Urothelium cell line (cell line): ENCODE results near the gene ADARB1.
A peak's percentile ranks its signal among the peaks of the same experiment; 100 is the strongest.

Experiments used
- DNase-seq: peaks from one replicate; pipeline ENCODE4 v3.0.0; 2011; ENCODE audit warnings: low spot score, mixed read lengths
- FAIRE-seq: peaks from 2 replicates; lab custom pipeline; 2011; peaks lifted over from hg19 to GRCh38; lab: Jason Lieb, UNC

Gene ADARB1

DNA sequence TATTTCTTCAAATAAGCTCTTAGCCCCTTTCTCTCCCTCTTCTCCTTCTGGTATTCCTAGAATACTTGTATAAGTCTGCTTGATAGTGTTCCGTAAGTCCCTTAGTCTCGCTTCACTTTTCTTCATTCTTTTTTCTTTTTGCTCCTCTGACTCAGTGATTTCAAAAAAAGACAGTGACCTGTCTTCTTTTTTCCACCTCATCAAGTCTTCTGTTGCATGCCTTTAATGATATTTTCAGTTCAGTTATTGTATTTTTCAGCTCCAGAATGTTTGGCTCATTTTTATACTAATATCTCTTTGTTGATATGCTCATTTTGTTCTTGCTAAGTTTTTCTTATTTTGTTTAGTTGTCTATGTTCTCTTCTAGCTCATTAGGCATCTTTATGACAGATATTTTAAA is 115.6 kb downstream of the ADARB1 start:
- DNase-seq, result no peak
- no peak for FAIRE-seq

DNA sequence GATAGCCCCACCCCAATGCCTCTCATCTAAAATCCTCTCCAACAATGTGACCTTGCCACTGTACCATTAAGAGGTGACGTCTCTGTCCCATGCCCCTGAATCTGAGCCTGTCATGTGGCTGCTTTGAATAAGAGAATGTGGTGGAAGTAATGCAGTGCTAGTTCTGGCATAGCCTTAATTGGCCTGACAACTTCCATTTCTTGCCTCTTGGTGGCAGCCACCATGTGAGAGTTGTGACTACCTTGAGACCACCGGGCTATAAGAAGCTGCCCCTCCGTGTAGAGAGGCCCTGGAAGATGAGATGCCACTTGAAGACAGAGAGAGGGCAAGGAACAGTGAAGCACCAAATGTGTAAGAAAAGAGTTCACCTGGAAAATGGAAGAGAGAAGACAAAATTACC is 118.0 kb downstream of the ADARB1 start:
- FAIRE-seq, result no peak
- DNase-seq, result no peak

- DNase-seq (no peak), FAIRE-seq (no peak)
Measured at GRCh38 chr21:45196620-45197019, 122.2 kb downstream of the ADARB1 start.

- DNase-seq (no peak), FAIRE-seq (no peak)
Measured at GRCh38 chr21:45199201-45199600, 124.8 kb downstream of the ADARB1 start.

DNA sequence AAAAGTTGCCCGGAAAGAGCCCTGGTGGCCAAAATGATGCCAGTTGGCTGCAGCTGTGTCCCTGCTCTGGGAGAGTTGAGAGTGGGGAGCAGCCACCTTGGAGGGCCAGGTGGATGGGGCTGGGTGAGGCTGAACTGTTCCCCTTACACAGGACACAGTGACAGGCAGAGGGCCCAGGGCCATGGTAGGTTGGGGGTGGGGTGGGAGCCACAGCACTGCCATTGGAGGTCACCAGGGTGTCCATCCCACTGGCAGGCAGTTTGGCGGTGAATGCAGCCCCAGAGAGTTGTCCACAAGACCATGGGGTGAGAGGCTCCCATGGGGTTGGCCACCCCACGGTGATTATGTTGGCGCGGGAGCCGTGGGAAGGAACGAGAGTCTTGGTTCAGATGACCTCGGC is 125.7 kb downstream of the ADARB1 start:
- FAIRE-seq (no peak), DNase-seq (no peak)

DNA sequence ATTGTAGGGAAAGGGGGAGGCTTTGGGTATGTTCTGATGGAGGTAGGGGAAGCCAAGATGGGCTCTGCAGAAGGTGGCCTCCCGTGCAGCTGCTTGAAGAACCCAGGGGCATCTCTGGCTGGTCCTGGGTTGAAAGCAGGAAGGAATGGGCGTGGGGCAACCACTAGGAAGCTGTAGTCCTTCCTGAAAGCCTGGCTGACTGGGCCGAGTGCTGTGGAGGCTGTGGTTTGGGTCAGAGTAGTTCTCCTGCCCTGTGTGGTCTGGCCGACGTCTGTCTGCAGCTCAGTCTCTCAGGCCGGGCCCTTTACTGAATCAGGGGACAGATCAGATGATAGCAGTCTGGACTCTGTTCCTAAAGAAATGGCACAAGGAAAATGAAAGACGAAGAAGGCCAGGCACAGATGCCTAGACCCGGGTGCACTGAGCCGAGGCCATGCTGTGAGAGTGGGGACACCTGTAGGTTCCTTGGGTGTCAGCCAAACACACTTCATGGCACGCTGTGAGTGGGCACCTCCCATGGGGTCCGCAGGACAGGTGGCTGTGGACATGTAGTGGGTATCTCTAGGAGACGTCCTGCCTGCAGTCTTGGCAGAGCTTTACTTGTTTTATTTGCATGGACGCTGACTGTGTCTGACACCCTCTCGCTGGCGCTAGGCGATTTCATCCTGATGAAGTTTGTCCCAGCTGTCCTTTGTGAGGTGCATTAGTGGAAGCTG is 126.4 kb downstream of the ADARB1 start:
- no peak for DNase-seq
- no peak for FAIRE-seq

GRCh38 chr21:45202344-45202743 is 128.0 kb downstream of the ADARB1 start:
- FAIRE-seq, result no peak

GRCh38 chr21:45202889-45203288 is 128.5 kb downstream of the ADARB1 start:
- no peak for DNase-seq
- FAIRE-seq, result no peak

More at GRCh38 chr21:45202344-45202743, 128.0 kb downstream of the ADARB1 start:
- no peak for DNase-seq

GRCh38 chr21:45203983-45204382 is 129.6 kb downstream of the ADARB1 start:
- DNase-seq (no peak), FAIRE-seq (no peak)

DNA sequence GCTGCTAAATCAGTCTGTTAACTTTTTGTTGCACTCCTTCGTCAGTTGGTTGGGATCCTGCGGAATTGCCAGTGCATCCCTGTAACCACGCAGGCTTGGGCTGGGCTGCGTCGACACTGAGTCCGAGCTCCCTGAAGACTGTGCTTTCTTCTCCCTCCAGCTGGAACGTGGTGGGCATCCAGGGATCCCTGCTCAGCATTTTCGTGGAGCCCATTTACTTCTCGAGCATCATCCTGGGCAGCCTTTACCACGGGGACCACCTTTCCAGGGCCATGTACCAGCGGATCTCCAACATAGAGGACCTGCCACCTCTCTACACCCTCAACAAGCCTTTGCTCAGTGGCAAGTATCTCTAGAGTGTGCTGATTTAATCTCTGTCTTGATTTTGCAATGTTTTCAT is 130.0 kb downstream of the ADARB1 start:
- DNase-seq, result no peak
- no peak for FAIRE-seq

DNA sequence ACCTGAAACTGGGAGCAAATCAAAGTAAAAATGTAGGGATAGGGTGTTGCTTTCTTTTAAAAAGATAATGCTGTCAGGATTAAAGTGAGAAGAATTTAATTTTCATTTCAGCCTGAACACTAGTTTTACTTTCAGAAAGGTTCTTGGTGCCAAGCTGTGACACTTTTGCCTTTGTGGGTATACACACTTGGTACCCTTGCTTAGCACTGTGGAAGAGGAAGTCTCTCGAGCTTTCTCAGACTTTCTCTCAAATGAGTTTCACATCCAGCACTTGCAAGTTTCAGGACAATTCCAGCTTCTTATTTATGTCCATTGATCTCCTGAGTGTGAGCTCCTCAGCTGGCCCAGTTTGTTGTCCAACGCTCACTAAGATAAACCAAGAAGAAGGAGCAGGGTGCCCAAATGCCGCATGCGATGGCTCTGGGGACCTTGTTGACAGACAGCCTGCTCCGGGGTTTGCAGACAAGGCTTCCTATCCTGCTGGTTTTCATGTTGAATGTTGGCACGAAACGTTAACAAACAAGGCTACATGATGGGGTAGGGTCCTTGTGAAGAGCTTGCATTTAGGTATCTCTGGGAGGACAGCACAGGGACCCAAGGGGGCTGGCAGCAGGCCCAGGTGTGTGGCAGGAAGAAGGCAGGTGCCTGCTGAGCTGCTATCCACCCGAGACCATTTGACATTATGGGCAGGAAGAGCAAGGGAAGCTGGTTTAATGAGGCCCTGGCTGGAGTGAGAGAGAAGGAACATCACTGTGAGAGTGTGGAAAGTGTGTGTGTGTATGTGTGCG is 133.7 kb downstream of the ADARB1 start:
- DNase-seq, result no peak
- no peak for FAIRE-seq

DNA sequence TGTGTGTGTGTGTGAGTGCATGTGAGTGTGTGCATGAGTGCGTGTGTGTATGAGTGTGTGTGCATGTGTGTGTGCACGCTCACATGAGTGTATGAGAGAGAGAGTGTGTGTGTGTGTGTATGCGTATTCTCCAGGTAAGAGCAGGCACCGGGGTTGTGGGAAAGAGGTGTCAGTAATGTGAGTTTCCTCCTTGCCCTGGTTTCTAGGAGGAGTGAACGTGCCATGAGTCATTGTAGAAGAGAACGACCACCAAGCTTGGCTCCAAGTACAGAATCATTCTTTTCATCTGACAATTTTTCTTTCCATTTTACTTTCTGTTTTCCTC is 134.2 kb downstream of the ADARB1 start:
- DNase-seq (no peak), FAIRE-seq (peak; percentile 58)

- no peak for FAIRE-seq
Measured at GRCh38 chr21:45209046-45209445, 134.7 kb downstream of the ADARB1 start.

GRCh38 chr21:45209685-45210284 is 135.4 kb downstream of the ADARB1 start:
- FAIRE-seq, result no peak

More at GRCh38 chr21:45209046-45209445, 134.7 kb downstream of the ADARB1 start:
- peak; percentile 30 for DNase-seq

DNA sequence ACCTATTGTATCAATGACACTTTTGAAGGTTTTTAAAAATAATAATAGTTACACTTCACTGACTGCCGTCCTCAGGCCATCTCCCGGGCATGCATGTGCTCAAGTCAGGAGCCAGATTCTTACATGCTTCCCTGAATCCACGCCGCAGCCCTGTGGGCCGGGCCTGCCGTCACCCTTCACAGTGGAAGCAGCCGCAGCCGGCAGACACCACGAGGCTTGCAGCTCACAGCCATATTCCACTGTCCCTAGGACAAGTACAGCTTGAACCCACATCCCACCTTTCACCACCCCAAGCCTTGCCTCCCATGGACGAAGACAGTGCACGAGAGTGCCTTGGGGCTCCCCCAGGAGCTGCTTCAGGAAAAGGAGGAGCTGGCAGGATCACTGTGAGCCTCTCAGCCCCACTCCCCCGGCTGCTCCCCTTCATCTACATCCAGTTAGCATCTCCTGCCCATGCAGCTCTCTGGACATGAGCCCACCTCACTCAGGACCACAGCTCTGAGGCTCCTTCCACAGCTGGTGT is 136.1 kb downstream of the ADARB1 start:
- no peak for DNase-seq
- no peak for FAIRE-seq

More at GRCh38 chr21:45209685-45210284, 135.4 kb downstream of the ADARB1 start:
- DNase-seq, result no peak

- FAIRE-seq, result no peak
- no peak for DNase-seq
Measured at GRCh38 chr21:45211661-45212060, 137.3 kb downstream of the ADARB1 start.

DNA sequence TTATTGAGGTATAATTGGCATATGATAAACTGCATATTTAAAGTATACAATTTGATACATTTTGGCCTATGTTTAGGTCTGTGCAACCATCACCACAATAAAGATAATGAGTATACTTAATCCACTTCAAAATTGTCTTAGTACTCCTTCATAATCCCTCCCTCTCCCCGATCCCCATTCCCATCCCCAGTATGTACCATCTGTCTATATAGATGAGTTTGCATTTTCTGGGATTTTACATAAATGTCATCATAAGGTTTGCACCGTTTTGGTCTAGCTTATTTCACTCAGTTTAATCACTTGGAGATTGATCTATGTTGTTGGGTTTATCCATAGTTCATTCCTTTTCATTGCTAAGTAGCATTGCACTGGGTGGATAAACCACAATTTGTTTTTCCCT is 139.0 kb downstream of the ADARB1 start:
- DNase-seq, result no peak
- no peak for FAIRE-seq

- DNase-seq (no peak), FAIRE-seq (no peak)
Measured at GRCh38 chr21:45215213-45215612, 140.8 kb downstream of the ADARB1 start.

DNA sequence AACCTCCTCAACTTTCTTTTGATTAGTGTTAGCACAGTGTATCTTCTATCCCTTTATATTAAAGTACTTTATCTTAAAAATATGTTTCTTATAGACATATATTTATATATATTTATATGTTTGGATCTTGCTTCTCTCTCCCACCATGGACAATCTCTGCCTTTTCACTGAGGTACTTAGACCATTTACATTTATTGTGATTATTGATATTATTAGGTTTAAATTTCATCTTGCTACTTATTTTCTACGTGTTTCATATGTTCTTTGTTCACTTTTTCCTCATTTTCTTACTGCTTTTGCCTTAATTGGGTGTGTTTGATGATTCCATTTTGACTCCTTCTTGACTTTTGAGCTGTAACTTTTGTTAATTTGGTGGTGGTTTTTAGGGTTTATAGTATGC is 142.6 kb downstream of the ADARB1 start:
- DNase-seq (no peak), FAIRE-seq (no peak)

GRCh38 chr21:45219517-45219916 is 145.1 kb downstream of the ADARB1 start:
- DNase-seq, result no peak
- no peak for FAIRE-seq

DNA sequence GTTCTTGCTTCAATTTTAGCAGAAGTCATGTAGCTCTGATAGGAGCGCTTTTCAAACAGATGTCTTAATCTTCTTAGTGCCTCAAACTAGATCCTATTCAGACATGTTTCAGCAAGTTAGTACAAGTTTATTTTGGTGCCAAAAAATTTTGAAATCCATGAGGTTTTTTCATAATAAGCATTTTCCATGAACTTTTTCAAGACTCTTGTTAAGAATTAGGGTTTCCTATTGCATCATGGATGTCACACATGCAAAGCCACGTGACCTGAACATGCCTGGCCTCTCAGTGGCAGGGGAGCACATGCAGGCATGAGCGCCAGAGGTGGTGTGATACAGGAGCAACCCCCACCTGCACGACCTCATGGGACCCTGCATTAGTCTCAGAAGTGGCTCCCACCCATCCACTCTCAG is 145.7 kb downstream of the ADARB1 start:
- DNase-seq (no peak), FAIRE-seq (no peak)
